ENCODE measurements around the gene LARP4B. TPM values are rescaled to one million over a fixed set of nuclear protein-coding genes. Genes with fewer than 3 reads are reported as not detected.

LARP4B gene
- total RNA-seq: 10 to 100 TPM; 17.4 to 76.8 (median 32.2) TPM

DNA sequence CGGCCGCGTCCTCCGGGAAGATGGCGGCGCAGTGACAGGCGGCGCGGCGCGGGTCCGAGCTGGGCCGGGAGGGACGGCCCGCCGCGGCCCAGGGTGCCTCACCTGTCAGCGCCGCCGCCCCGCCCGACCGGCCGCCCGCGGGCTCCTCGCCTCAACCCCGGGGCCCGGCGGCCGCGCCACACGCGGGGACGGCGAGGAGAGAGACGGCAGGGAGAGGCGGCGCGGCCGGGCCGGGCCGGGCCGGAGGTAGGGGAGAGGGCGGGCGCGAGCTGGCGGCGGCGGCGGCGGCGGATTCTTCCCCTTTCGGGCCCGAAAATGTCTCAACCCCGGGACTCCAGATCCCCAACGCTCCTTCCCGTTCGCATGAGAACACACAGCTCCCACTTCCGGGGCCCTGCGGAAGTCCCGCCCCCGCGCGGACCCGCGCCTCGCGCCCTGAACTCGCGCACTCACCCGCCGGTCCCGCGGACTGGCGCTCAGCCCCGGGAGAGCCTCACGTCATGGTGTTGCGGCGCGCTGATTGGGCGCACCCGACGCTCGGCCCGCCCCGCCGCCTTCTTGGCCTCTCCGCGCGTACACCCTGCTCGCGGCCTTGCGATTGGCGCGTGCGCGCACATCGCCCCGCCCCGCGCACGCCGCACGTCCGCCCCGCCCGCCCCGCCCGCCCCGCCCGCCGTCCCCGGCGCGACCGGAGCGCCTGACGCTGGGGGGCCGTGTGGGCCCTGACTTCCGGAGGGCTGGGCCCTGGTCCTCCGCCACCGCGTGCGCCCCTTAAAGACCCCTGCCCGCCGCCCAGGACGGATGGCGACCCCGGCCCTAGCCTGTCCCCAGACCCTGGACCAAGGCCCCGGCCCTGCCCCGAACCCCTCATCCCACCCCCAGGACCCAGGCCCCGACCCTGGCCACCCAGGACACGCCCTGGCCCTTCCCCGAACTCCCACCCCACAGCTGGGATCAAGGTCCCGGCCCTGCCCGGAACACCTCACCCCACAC, at the start of gene LARP4B:
LARP4B (minus strand) TSS at position 380 of the 993 bp plus-strand sequence. CDS start 45,984 bp downstream, outside the sequence.
- intact Hi-C loops (cut with DNase I; ENCODE audit: low total_unique reads): no loop called here
- Histone ChIP-seq H3K27me3 (no peaks in the 10 kb centered on the region), H3K4me1 (peaks cover 7 to 9% of the 10 kb centered on the region in 2 donors)

GRCh38 chr10:980468-981093, 49.1 kb upstream of the LARP4B start:
- H3K27me3 ChIP-seq: no peaks in the 10 kb centered on the region
- DNase-seq: no peak
- H3K36me3 ChIP-seq: no peaks in the 10 kb centered on the region
- peaks cover 0 to 8% of the 10 kb centered on the region in 2 donors for H3K9me3 ChIP-seq
- no peaks in the 10 kb centered on the region for H3K4me1 ChIP-seq
- H3K27ac ChIP-seq: no peak overlapping the region
- intact Hi-C loops (cut with DNase I; ENCODE audit: low total_unique reads): loop anchor here (10.0 kb wide), 1 partner anchor 74 kb away; the partner anchor contains the start of gene WDR37
- H3K4me3 ChIP-seq: no peak overlapping the region
- TF ChIP-seq POLR2A (IDR thresholded peaks at IDR 0.05): no peak
- TF ChIP-seq, protein P1, sequence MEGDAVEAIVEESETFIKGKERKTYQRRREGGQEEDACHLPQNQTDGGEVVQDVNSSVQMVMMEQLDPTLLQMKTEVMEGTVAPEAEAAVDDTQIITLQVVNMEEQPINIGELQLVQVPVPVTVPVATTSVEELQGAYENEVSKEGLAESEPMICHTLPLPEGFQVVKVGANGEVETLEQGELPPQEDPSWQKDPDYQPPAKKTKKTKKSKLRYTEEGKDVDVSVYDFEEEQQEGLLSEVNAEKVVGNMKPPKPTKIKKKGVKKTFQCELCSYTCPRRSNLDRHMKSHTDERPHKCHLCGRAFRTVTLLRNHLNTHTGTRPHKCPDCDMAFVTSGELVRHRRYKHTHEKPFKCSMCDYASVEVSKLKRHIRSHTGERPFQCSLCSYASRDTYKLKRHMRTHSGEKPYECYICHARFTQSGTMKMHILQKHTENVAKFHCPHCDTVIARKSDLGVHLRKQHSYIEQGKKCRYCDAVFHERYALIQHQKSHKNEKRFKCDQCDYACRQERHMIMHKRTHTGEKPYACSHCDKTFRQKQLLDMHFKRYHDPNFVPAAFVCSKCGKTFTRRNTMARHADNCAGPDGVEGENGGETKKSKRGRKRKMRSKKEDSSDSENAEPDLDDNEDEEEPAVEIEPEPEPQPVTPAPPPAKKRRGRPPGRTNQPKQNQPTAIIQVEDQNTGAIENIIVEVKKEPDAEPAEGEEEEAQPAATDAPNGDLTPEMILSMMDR (IDR thresholded peaks at IDR 0.05): no peak

More for the DNA sequence above, at the start of gene LARP4B:
- Histone ChIP-seq H3K36me3 (no peaks in the 10 kb centered on the region), H3K27ac (peak within 1 kb of the TSS; percentile 95 to 98), H3K9me3 (no peaks in the 10 kb centered on the region), H3K4me3 (peak within 1 kb of the TSS; percentile 93 to 97)
- peak; percentile 45 to 80 for TF ChIP-seq POLR2A (IDR thresholded peaks at IDR 0.05)
- TF ChIP-seq, protein P1 (IDR thresholded peaks at IDR 0.05): peak in 1 of 4 experiments; percentile 8
- DNase-seq: peak; percentile 94 to 98

GRCh38 chr10:978826-979421, 47.4 kb upstream of the LARP4B start:
- Histone ChIP-seq H3K9me3 (peaks cover 0 to 8% of the 10 kb centered on the region in 2 donors), H3K36me3 (no peaks in the 10 kb centered on the region), H3K27me3 (no peaks in the 10 kb centered on the region), H3K27ac (no peak overlapping the region), H3K4me3 (no peak overlapping the region), H3K4me1 (no peaks in the 10 kb centered on the region)
- TF ChIP-seq, protein P1 (IDR thresholded peaks at IDR 0.05): no peak
- no peak for TF ChIP-seq POLR2A (IDR thresholded peaks at IDR 0.05)
- intact Hi-C loops (cut with DNase I; ENCODE audit: low total_unique reads): no loop called here
- no peak for DNase-seq

GRCh38 chr10:976316-976715, 44.8 kb upstream of the LARP4B start:
- no peaks in the 10 kb centered on the region for H3K36me3 ChIP-seq
- no peak for DNase-seq
- TF ChIP-seq, protein P1 (IDR thresholded peaks at IDR 0.05): no peak
- no peak for TF ChIP-seq POLR2A (IDR thresholded peaks at IDR 0.05)
- H3K4me1 ChIP-seq: no peaks in the 10 kb centered on the region
- no peaks in the 10 kb centered on the region for H3K27me3 ChIP-seq
- H3K9me3 ChIP-seq: peaks cover 0 to 8% of the 10 kb centered on the region in 2 donors
- H3K4me3 ChIP-seq: no peak overlapping the region
- intact Hi-C loops (cut with DNase I; ENCODE audit: low total_unique reads): no loop called here
- H3K27ac ChIP-seq: no peak overlapping the region

Measured in uterus (tissue), 4 donors.